ENCODE measurements around the gene FLVCR2. TPM values are rescaled to one million over a fixed set of nuclear protein-coding genes. Genes with fewer than 3 reads are reported as not detected.

The FLVCR2 gene
- total and polyA plus RNA-seq, 2 donors, result 1.9 to 5.7 TPM

DNA sequence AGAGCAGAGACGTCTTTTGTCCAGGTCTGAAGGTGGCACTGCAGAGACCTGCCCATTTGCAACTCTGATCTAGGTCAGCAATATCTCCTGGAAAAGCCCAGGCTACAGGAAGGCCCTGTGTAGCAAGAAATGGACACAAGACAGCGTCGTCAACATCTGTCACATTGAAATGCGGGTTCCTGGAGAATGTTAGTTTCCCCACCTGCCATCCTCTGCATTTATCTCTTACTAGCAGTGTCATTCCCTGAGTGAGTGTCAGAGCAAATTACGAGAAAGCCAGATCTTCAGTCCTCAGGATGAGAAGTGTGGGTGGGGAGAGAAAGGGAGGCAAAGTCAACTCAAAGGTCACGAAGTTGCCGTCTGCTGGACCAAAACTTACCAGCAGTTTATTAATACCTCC is 27.4 kb upstream of the FLVCR2 start:
- no peak for DNase-seq (ENCODE audit: low read depth in 6 of 9, low spot score in 9 of 9)
- no peaks in the 10 kb centered on the region for H3K27me3 ChIP-seq (ENCODE audit: control insufficient read depth in 2 of 2, insufficient read depth in 1 of 2, low read length in 1 of 2)
- H3K4me3 ChIP-seq (ENCODE audit: low read length in 2 of 2), result no peak overlapping the region
- H3K9me3 ChIP-seq (ENCODE audit: control insufficient read depth in 2 of 2, insufficient read depth in 1 of 2, low read length in 1 of 2), result no peaks in the 10 kb centered on the region
- H3K36me3 ChIP-seq (ENCODE audit: control insufficient read depth in 2 of 2, insufficient read depth in 2 of 2, low read length in 1 of 2), result no peaks in the 10 kb centered on the region
- H3K27ac ChIP-seq (ENCODE audit: low read depth in 1 of 2, low read length in 1 of 2), result no peak overlapping the region
- H3K4me1 ChIP-seq (ENCODE audit: control insufficient read depth in 2 of 2, insufficient read depth in 2 of 2, low read length in 2 of 2), result no peaks in the 10 kb centered on the region
- WGBS, result 97% methylated on average over 7 of the region's 7 CpGs

DNA sequence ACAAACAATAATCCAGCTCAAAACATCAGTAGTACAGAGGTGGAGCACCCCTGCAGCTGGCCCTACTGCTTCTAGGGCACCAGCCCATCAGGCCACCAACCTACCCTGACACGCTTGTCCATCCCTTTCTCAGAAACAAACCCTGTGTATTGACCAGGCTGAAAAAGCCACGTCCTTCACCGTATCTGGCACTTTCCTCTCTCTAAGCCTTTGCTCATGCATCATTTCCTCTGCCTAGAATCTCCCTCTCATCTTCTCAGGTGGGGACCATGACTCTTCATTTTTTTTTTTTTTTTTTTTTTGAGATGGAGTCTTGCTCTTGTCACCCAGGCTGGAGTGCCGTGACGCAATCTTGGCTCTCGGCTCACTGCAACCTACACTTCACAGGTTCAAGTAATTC is 25.3 kb upstream of the FLVCR2 start:
- Histone ChIP-seq H3K36me3 (ENCODE audit: control insufficient read depth in 2 of 2, insufficient read depth in 2 of 2, low read length in 1 of 2) (no peaks in the 10 kb centered on the region), H3K9me3 (ENCODE audit: control insufficient read depth in 2 of 2, insufficient read depth in 1 of 2, low read length in 1 of 2) (no peaks in the 10 kb centered on the region), H3K27me3 (ENCODE audit: control insufficient read depth in 2 of 2, insufficient read depth in 1 of 2, low read length in 1 of 2) (no peaks in the 10 kb centered on the region), H3K27ac (ENCODE audit: low read depth in 1 of 2, low read length in 1 of 2) (no peak overlapping the region), H3K4me3 (ENCODE audit: low read length in 2 of 2) (no peak overlapping the region), H3K4me1 (ENCODE audit: control insufficient read depth in 2 of 2, insufficient read depth in 2 of 2, low read length in 2 of 2) (no peaks in the 10 kb centered on the region)
- no peak for DNase-seq (ENCODE audit: low read depth in 6 of 9, low spot score in 9 of 9)
- WGBS, result 88% methylated on average over 6 of the region's 6 CpGs

DNA sequence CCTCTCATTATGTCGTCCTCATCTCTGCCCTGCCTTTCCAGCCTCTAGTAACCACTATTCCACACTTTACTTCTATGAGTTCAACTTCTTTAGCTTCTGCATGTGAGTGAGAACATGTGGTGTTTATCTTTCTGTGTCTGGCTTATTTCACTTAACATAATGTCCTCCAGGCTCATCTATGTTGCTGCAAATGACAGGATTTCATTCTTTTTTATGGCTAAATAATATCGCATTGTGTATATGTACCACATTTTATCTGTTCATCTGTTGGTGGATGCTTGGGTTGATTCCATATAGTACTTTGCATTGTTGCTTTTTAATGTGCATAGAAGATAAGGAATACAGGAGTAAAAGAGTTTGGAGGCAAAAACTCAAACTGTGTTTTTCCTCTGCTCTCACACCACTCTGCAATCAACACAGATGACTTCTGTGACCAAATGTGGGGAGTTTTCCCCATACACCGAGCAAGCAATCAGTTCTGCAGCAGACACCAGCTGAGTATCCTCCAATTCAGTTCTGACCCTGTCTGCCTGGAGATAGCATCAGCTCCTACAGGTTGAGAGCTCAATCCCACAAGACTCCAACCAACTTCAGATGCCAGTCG is 24.6 kb upstream of the FLVCR2 start:
- H3K4me3 ChIP-seq (ENCODE audit: low read length in 2 of 2), result no peak overlapping the region
- no peaks in the 10 kb centered on the region for H3K9me3 ChIP-seq (ENCODE audit: control insufficient read depth in 2 of 2, insufficient read depth in 1 of 2, low read length in 1 of 2)
- H3K27ac ChIP-seq (ENCODE audit: low read depth in 1 of 2, low read length in 1 of 2), result no peak overlapping the region
- no peaks in the 10 kb centered on the region for H3K36me3 ChIP-seq (ENCODE audit: control insufficient read depth in 2 of 2, insufficient read depth in 2 of 2, low read length in 1 of 2)
- no peaks in the 10 kb centered on the region for H3K27me3 ChIP-seq (ENCODE audit: control insufficient read depth in 2 of 2, insufficient read depth in 1 of 2, low read length in 1 of 2)
- no peak for DNase-seq (ENCODE audit: low read depth in 6 of 9, low spot score in 9 of 9)
- no peaks in the 10 kb centered on the region for H3K4me1 ChIP-seq (ENCODE audit: control insufficient read depth in 2 of 2, insufficient read depth in 2 of 2, low read length in 2 of 2)
- 83% methylated on average over 4 of the region's 4 CpGs for WGBS

DNA sequence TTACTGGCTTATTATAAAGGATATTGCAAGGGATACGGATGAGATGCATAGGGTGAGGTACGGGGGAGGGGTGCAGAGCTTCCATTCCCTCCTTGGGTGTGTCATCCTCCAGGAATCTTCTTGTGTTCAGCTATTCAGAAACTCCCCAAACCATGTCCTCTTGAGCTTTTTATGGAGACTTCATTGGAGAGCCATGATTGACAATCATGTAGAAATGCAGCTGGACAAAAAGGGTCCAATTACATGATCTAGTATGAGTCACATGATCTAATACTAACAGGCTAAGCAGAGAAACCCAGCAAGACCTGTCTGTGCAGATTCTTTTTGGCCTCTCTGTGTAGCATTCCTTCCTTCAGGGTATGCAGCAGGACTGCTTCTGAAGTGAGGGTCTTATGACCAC is 23.9 kb upstream of the FLVCR2 start:
- no peak overlapping the region for H3K27ac ChIP-seq (ENCODE audit: low read depth in 1 of 2, low read length in 1 of 2)
- H3K36me3 ChIP-seq (ENCODE audit: control insufficient read depth in 2 of 2, insufficient read depth in 2 of 2, low read length in 1 of 2), result no peaks in the 10 kb centered on the region
- 74% methylated on average over 2 of the region's 2 CpGs for WGBS
- H3K27me3 ChIP-seq (ENCODE audit: control insufficient read depth in 2 of 2, insufficient read depth in 1 of 2, low read length in 1 of 2), result no peaks in the 10 kb centered on the region
- no peaks in the 10 kb centered on the region for H3K9me3 ChIP-seq (ENCODE audit: control insufficient read depth in 2 of 2, insufficient read depth in 1 of 2, low read length in 1 of 2)
- no peaks in the 10 kb centered on the region for H3K4me1 ChIP-seq (ENCODE audit: control insufficient read depth in 2 of 2, insufficient read depth in 2 of 2, low read length in 2 of 2)
- DNase-seq (ENCODE audit: low read depth in 6 of 9, low spot score in 9 of 9), result no peak
- H3K4me3 ChIP-seq (ENCODE audit: low read length in 2 of 2), result no peak overlapping the region

DNA sequence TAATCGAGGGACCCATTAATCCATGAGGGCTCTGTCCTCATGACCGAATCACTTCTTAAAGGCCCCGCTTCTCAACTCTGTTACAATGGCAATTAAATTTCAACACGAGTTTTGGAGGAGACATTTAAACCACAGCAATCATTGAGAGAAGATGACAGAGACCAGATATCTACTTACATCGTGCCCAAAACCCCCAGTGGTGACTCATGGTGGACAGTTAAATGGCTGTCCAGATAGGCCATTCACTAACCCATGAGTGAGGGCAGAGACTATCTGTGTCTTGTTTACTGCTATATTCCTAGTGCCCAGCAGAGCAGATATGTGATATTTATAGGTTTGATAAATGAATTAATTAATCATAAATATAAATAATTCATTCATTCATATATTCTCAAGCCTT is 20.0 kb upstream of the FLVCR2 start:
- Histone ChIP-seq H3K27me3 (ENCODE audit: control insufficient read depth in 2 of 2, insufficient read depth in 1 of 2, low read length in 1 of 2) (no peaks in the 10 kb centered on the region), H3K27ac (ENCODE audit: low read depth in 1 of 2, low read length in 1 of 2) (no peak overlapping the region), H3K9me3 (ENCODE audit: control insufficient read depth in 2 of 2, insufficient read depth in 1 of 2, low read length in 1 of 2) (no peaks in the 10 kb centered on the region), H3K4me3 (ENCODE audit: low read length in 2 of 2) (no peak overlapping the region), H3K36me3 (ENCODE audit: control insufficient read depth in 2 of 2, insufficient read depth in 2 of 2, low read length in 1 of 2) (no peaks in the 10 kb centered on the region), H3K4me1 (ENCODE audit: control insufficient read depth in 2 of 2, insufficient read depth in 2 of 2, low read length in 2 of 2) (peaks cover 0 to 2% of the 10 kb centered on the region in 2 donors)
- WGBS, result 97% methylated on average over 5 of the region's 5 CpGs
- no peak for DNase-seq (ENCODE audit: low read depth in 6 of 9, low spot score in 9 of 9)

DNA sequence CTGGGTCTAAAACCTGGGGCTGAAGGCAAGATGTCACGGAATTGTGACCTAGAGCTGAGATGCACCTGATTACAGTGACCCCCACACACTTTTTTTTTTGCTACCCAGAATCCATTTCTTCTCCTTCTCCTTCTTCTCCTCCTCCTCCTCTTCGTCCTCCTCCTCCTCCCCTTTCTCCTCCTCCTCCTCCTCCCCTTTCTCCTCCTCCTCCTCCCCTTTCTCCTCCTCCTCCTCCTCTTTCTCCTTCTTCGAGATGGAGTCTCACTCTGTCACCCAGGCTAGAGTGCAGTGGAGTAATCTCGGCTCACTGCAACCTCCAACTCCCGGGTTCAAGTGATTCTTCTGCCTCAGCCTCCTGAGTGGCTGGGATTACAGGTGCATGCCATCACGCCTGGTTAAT is 19.4 kb upstream of the FLVCR2 start:
- H3K27ac ChIP-seq (ENCODE audit: low read depth in 1 of 2, low read length in 1 of 2), result no peak overlapping the region
- no peaks in the 10 kb centered on the region for H3K9me3 ChIP-seq (ENCODE audit: control insufficient read depth in 2 of 2, insufficient read depth in 1 of 2, low read length in 1 of 2)
- H3K4me1 ChIP-seq (ENCODE audit: control insufficient read depth in 2 of 2, insufficient read depth in 2 of 2, low read length in 2 of 2), result peaks cover 0 to 2% of the 10 kb centered on the region in 2 donors
- H3K4me3 ChIP-seq (ENCODE audit: low read length in 2 of 2), result no peak overlapping the region
- no peaks in the 10 kb centered on the region for H3K36me3 ChIP-seq (ENCODE audit: control insufficient read depth in 2 of 2, insufficient read depth in 2 of 2, low read length in 1 of 2)
- no peak for DNase-seq (ENCODE audit: low read depth in 6 of 9, low spot score in 9 of 9)
- 87% methylated on average over 6 of the region's 6 CpGs for WGBS
- H3K27me3 ChIP-seq (ENCODE audit: control insufficient read depth in 2 of 2, insufficient read depth in 1 of 2, low read length in 1 of 2), result no peaks in the 10 kb centered on the region

DNA sequence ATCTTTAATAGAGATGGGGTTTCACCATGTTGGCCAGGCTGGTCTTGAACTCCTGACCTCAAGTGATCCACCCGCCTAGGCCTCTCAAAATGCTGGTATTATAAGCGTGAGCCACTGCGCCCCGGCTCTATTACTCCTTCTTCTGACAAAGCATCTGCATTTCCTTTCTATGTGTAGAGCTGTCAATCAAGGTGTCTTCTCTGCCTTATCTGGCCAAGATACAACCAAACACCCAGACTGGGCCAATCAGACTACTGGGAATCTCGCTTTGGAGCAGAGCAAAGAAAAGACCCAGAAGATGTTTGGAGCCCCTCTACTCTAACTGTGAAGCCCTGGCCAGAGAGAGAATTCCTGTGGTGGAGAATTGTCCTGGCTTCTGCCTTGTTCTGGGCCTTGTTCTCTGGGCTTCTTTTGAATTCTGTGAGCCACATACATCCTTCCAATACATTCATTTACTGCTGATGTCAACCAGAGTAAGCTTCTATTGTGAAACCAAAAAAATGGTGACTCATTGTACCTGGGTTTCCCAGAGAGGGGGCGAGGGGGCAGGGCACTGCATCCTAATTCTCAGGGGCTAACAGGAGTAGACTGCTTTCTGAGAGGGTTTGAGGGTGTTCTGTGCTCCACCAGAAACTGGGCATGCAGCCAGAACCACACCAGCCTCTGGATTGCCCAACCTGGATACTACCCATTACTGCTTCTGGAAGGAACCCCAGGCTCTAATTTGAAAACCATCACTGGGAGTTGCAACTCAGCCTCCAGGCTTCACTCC is 18.8 kb upstream of the FLVCR2 start:
- H3K27ac ChIP-seq (ENCODE audit: low read depth in 1 of 2, low read length in 1 of 2), result no peak overlapping the region
- WGBS, result 96% methylated on average over 6 of the region's 6 CpGs
- DNase-seq (ENCODE audit: low read depth in 6 of 9, low spot score in 9 of 9), result no peak
- H3K27me3 ChIP-seq (ENCODE audit: control insufficient read depth in 2 of 2, insufficient read depth in 1 of 2, low read length in 1 of 2), result no peaks in the 10 kb centered on the region
- no peaks in the 10 kb centered on the region for H3K36me3 ChIP-seq (ENCODE audit: control insufficient read depth in 2 of 2, insufficient read depth in 2 of 2, low read length in 1 of 2)
- H3K4me1 ChIP-seq (ENCODE audit: control insufficient read depth in 2 of 2, insufficient read depth in 2 of 2, low read length in 2 of 2), result peaks cover 2 to 5% of the 10 kb centered on the region in 2 donors
- H3K9me3 ChIP-seq (ENCODE audit: control insufficient read depth in 2 of 2, insufficient read depth in 1 of 2, low read length in 1 of 2), result no peaks in the 10 kb centered on the region
- no peak overlapping the region for H3K4me3 ChIP-seq (ENCODE audit: low read length in 2 of 2)

DNA sequence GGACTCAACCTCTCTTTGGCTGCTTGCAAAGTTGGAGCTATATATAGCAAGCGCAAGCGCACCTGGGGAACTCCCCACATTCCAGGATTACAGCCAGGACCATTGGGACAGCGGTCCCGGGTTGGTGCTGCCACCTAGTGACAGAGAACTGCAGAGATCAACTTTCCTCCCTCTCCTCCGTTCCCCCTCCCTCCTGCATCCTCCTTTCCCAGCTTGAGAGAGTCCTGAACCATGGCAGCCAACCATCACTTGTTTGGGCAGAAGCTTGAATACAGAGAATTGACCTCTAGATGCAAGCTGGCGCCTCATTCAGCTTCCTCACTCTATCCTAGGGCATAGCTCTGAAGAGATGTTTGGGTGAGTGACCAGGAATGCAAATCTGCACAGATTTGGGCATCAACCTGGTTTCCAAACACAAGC is 17.4 kb upstream of the FLVCR2 start:
- Histone ChIP-seq H3K9me3 (ENCODE audit: control insufficient read depth in 2 of 2, insufficient read depth in 1 of 2, low read length in 1 of 2) (no peaks in the 10 kb centered on the region), H3K27me3 (ENCODE audit: control insufficient read depth in 2 of 2, insufficient read depth in 1 of 2, low read length in 1 of 2) (no peaks in the 10 kb centered on the region), H3K36me3 (ENCODE audit: control insufficient read depth in 2 of 2, insufficient read depth in 2 of 2, low read length in 1 of 2) (no peaks in the 10 kb centered on the region), H3K4me3 (ENCODE audit: low read length in 2 of 2) (no peak overlapping the region), H3K27ac (ENCODE audit: low read depth in 1 of 2, low read length in 1 of 2) (no peak overlapping the region), H3K4me1 (ENCODE audit: control insufficient read depth in 2 of 2, insufficient read depth in 2 of 2, low read length in 2 of 2) (peaks cover 2 to 16% of the 10 kb centered on the region in 2 donors)
- peak in 3 of 9 donors; percentile 18 to 51 (median 46) for DNase-seq (ENCODE audit: low read depth in 6 of 9, low spot score in 9 of 9)
- 14% methylated on average over 6 of the region's 6 CpGs for WGBS

DNA sequence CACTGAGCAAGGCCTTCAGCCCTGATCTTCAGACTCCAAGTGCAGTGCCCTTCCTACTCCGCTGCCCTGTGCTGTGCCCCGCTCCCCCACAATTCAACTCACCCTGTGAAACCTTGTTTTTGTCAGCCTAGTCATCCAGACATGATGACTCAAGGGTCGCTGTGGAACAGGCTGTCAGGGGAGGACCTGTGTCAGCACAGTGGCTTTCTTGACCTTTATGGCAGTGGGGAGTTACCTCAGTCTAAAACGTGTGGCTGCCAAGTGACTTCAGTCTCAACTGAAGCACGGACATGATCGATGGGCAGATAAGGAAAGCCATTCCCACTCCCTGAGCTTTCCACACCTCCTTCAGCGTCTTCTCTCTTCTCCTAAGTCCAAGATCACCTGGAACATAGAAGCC is 16.3 kb upstream of the FLVCR2 start:
- Histone ChIP-seq H3K27ac (ENCODE audit: low read depth in 1 of 2, low read length in 1 of 2) (no peak overlapping the region), H3K9me3 (ENCODE audit: control insufficient read depth in 2 of 2, insufficient read depth in 1 of 2, low read length in 1 of 2) (no peaks in the 10 kb centered on the region), H3K36me3 (ENCODE audit: control insufficient read depth in 2 of 2, insufficient read depth in 2 of 2, low read length in 1 of 2) (no peaks in the 10 kb centered on the region), H3K4me3 (ENCODE audit: low read length in 2 of 2) (no peak overlapping the region), H3K27me3 (ENCODE audit: control insufficient read depth in 2 of 2, insufficient read depth in 1 of 2, low read length in 1 of 2) (no peaks in the 10 kb centered on the region), H3K4me1 (ENCODE audit: control insufficient read depth in 2 of 2, insufficient read depth in 2 of 2, low read length in 2 of 2) (peaks cover 4 to 26% of the 10 kb centered on the region in 2 donors)
- WGBS, result 84% methylated on average over 7 of the region's 7 CpGs
- DNase-seq (ENCODE audit: low read depth in 6 of 9, low spot score in 9 of 9), result no peak

All from thymus (tissue), 11 donors.